ENCODE data around the gene LRRK1.
A peak's percentile ranks its signal among the peaks of the same experiment; 100 is the strongest.

LRRK1 gene

DNA sequence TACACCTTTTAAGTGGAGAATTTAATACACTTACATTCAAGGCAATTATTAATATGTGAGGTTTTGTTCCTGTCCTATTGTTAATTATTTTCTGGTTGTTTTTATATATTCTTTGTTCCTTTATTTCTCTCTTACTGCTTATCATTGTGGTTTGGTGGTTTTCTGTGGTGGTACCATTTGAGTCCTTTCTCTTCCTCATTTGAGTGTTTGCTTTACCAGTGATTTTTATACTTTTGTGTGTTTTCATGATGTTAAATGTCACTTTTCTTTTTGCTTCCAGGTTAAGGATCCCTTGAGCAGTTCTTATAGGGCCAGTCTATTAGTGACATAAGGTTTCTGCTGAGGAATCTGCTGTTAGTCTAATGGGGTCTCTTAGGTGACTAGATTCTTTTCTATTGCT, 116.5 kb downstream of the LRRK1 start:
- DNase-seq (ENCODE audit: insufficient read length, low spot score) (no peak), FAIRE-seq (no peak)

DNA sequence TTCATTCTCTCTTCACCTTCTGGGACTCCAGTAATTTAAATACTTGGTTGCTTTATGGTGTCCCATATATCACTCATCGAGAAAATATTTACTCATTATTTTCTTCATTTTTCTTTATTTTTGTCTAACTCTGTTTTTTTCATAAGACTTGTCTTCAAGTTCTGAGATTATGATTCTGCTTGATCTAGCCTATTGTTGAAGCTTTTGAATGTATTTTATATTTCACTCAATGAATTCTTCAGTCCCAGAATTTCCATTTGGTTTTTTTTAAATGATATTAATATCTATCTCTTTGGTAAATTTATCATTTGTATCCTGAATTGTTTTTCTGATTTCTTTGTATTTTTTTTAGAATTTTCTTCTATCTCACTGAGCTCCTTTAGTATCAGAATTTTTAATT, 117.0 kb downstream of the LRRK1 start:
- DNase-seq (ENCODE audit: insufficient read length, low spot score): no peak

GRCh38 chr15:101037090-101037830, 118.1 kb downstream of the LRRK1 start:
- FAIRE-seq (peak; percentile 28), DNase-seq (ENCODE audit: insufficient read length, low spot score) (no peak)

More for the DNA sequence above, 117.0 kb downstream of the LRRK1 start:
- no peak for FAIRE-seq

GRCh38 chr15:101038327-101039003, 119.3 kb downstream of the LRRK1 start:
- DNase-seq (ENCODE audit: insufficient read length, low spot score) (no peak), FAIRE-seq (no peak)

DNA sequence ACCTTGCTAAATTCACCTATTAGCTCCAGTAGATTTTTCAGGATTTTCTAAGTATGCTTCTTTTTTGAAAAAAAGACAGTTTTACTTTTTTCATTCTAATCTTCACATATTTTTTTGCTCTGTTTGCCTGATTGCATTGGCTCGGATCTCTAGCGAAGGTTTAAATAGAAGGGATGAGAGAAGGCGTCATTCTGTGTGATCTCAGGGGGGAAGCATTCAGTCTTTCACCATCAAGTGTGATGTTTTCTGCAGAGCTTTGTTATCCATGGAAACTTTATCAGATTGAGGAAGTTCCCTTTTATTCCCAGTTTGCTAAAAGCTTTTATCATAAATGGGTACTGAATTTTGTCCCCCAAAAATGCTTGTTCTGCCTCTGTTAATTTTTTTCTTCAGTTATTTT, 120.3 kb downstream of the LRRK1 start:
- FAIRE-seq (no peak), DNase-seq (ENCODE audit: insufficient read length, low spot score) (no peak)

DNA sequence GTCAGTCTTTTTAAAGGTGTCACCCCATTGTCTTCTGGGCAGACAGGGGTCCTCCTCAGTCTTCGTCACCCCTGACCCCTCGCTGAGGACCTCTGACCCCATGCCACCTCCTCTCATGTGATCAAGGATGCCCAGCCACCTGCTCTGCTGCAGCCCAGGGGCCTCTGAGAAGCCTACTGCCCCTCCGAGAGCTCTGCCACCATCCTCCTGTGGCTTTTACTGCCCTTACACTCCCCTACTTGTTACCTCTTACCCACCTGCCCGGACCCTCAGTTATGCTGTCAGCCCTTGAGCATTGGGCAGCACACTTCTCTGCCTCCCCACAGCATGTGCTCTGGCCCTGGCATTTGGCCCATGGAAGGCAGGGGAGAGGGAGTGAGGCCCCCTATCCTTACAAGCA, 123.2 kb downstream of the LRRK1 start:
- DNase-seq (ENCODE audit: insufficient read length, low spot score): no peak
- FAIRE-seq: no peak

GRCh38 chr15:101043011-101043410, 123.9 kb downstream of the LRRK1 start:
- FAIRE-seq: no peak
- no peak for DNase-seq (ENCODE audit: insufficient read length, low spot score)

GRCh38 chr15:101043911-101044624, 124.9 kb downstream of the LRRK1 start:
- DNase-seq (ENCODE audit: insufficient read length, low spot score) (no peak), FAIRE-seq (no peak)

DNA sequence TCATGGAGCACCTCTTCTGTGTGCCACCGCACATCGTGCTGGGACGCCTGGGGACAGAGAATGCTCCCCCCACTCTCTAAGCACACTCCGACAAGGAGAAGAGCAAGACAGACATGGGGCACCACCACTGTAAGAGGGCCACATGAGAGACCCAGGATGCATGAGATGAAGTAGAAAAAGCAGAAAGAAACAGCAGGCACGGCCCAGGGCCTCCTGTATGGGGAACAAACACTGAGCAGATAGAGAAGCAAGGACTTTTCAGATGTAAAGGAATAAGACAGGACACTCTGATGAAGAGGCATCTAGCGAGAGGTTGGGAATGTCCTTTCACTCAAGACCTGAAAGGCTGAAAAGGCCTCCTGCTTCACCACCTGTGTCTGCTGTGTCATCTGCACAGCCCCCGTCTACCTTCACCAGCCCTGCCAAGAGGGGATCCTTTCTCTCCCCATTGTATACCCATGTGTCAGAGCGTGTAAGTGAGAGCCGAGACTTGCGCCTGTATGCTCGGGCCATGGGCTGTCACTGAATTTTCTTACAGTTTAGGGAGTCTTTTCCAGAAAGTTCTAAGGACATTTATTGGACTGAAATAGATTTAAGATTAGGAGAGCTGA, 125.6 kb downstream of the LRRK1 start:
- no peak for FAIRE-seq
- no peak for DNase-seq (ENCODE audit: insufficient read length, low spot score)

DNA sequence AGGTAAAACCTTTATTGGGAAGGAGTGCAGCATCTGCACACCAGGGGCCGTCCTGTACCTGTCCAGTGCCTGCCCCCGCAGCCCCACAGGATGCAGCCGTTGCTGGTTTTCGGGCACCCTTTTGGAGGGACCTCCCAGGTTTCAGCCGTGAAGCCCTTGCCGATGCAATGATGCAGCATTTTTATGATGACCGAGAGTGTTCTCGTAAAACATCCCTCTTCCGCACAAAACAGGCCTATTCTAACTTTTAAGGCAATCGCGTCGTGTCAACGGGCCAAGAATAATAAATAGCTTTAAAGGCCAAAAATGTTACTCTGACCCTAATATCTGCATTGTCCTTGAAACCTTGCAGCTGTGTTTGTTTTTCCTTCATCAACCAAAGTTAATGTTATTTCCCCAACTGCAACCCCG, 126.1 kb downstream of the LRRK1 start:
- DNase-seq (ENCODE audit: insufficient read length, low spot score): no peak
- FAIRE-seq: no peak

GRCh38 chr15:101045835-101046691, 126.9 kb downstream of the LRRK1 start:
- FAIRE-seq (no peak), DNase-seq (ENCODE audit: insufficient read length, low spot score) (no peak)

DNA sequence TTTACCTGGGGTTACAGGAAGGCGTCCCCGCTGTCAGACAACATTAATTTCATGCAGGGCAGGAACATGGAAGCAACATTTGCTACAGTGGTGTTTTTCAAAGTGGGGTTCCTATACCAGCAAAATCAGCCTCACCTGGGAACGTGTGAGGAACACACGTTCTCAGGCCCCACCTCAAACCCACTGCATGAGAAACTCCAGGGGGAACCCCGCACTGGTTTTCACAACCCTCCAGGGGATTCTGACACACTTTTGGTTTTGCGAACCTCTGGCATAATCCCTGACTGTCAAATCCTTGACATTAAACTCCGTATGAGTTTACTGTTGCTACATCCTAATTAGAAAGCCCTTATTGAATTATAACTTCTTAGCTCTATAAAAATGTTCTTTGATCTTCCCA, 127.7 kb downstream of the LRRK1 start:
- no peak for DNase-seq (ENCODE audit: insufficient read length, low spot score)
- FAIRE-seq: no peak

- FAIRE-seq (no peak), DNase-seq (ENCODE audit: insufficient read length, low spot score) (no peak)
These were observed 128.2 kb downstream of the LRRK1 start for GRCh38 chr15:101047301-101047781.

DNA sequence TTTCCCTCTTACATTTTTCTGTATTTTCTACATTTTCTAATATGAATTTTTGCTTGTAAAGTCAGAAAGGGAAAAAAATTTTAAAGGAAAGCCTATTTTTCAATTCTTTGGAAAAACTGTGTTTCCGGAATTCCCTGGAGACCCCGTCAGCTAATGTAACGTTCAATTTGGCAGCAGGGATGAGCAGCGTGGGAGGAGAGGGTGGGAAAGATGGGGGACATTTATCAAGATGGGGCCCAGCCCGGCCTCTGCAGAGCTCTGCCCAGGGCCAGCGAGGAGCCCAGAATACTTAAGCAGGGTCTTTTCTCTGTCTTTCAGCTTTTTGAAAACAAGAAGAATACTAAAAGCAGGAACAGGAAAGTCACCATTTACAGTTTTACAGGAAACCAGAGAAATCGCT, 129.0 kb downstream of the LRRK1 start:
- DNase-seq (ENCODE audit: insufficient read length, low spot score) (no peak), FAIRE-seq (no peak)

- no peak for DNase-seq (ENCODE audit: insufficient read length, low spot score)
- FAIRE-seq: no peak
These were observed 129.4 kb downstream of the LRRK1 start for GRCh38 chr15:101048581-101049030.

DNA sequence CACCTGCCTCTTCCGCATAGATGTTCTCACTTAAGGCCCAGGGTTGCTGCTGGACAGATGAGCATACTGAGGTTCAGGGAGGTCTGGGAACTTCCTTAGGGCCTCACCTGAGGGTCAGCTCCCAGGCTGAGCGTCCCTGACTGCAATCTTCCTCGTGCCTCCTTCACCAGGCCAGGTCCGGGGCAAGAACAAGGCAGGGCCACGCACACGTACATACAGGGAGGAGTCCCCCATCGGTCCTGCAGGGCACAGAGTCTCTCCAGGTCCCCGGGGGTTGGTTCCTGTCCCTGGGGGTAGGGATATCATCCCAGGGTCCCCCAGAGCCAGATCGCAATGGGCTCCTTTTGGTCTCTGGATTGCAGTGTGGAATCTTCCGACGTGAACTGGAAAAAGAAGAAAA, 130.1 kb downstream of the LRRK1 start:
- no peak for FAIRE-seq

DNA sequence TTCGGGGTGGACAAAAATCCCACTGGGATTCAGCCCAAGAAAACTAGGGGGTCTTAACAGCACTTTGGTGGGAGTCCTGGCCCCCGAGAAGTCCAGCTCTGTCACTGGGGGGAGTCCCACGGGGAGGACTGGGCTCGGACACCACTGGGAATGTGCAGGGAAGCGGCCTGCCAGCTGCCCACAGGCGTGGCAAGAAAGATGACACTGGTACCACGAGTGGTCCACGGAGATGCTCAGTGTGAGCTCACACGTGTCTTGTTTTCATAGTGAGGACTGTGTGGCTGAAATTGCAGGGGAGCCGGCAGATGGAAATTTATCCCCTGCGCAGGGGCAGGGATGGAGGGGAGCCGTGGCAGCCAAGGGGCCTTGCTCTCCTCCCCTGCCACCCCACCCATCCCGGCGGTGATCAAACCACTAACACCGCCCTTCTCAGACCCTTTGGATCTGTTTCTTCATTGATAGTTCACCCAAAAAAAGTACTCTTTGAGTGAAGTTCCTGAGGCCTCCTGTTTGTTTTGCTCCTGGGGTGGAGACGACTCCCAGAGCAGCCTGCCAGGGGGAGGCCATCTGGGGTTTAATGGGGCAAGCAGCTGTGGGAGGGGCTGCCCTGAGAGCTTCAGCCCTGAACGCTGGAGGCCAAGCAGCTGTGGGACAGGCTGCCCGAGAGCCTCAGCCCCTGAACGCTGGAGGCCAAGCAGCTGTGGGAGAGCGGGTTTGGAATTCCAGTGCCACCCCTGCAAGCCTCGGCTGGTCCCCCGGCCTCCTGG, 130.9 kb downstream of the LRRK1 start:
- DNase-seq (ENCODE audit: insufficient read length, low spot score) (no peak), FAIRE-seq (no peak)

More for the DNA sequence above, 130.1 kb downstream of the LRRK1 start:
- no peak for DNase-seq (ENCODE audit: insufficient read length, low spot score)

- DNase-seq (ENCODE audit: insufficient read length, low spot score) (no peak), FAIRE-seq (no peak)
These were observed 131.6 kb downstream of the LRRK1 start for GRCh38 chr15:101050623-101051290.
